ENCODE data around the gene AMTN. TPM values are rescaled to one million over a fixed set of nuclear protein-coding genes. Genes with fewer than 3 reads are reported as not detected.

AMTN gene, protein sequence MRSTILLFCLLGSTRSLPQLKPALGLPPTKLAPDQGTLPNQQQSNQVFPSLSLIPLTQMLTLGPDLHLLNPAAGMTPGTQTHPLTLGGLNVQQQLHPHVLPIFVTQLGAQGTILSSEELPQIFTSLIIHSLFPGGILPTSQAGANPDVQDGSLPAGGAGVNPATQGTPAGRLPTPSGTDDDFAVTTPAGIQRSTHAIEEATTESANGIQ
- 2.4 TPM for polyA plus RNA-seq (2012; ENCODE audit: insufficient read length, low read depth)

DNA sequence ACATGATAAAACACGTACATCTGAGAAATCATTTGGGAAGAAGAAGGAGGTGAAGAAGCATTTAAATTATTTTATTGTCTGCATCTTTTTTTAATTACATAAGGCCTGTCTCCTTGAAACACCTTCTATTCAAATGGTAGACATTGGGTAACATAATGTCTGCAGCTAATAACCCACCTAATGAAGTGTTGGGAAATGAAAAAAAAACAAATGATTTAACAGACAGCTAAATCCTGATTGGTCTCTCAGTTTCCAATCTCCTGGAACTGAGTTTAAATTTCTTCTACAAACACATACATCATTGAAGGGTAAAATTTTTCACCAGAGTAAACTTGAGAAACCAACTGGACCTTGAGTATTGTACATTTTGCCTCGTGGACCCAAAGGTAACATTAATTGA lies at the start of gene AMTN:
TSS of gene AMTN (plus strand) at position 301 of the 400 bp plus-strand sequence. CDS start 209 bp downstream, outside the sequence.
- TF ChIP-seq SIN3A (IDR thresholded peaks at IDR 0.05; ENCODE audit: borderline replicate concordance, insufficient read depth, low read length): no peak

DNA sequence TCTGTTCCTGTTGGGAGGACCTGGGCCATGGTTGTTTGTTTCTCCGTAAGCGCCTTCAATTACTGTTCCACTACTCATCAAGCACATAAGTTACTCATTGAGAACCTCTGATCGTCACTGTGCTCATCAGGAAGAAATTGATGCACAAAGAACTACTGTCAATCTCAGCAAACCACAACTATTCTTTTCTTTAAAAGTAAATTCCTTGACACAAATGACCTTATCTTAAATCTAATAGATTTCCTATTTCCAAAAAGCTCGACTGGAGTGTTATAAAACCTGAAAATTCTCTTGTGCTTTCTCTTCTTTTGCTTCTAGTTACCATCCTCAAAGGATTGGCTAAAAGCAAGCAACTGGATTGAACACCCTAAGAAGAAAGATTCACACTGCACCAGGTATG lies 46.5 kb upstream of the AMTN start, which contains the start of gene MUC7:
TSS of gene MUC7 (plus strand) at position 301 of the 400 bp plus-strand sequence. CDS start 1,825 bp downstream, outside the sequence.
- TF ChIP-seq, protein P1, sequence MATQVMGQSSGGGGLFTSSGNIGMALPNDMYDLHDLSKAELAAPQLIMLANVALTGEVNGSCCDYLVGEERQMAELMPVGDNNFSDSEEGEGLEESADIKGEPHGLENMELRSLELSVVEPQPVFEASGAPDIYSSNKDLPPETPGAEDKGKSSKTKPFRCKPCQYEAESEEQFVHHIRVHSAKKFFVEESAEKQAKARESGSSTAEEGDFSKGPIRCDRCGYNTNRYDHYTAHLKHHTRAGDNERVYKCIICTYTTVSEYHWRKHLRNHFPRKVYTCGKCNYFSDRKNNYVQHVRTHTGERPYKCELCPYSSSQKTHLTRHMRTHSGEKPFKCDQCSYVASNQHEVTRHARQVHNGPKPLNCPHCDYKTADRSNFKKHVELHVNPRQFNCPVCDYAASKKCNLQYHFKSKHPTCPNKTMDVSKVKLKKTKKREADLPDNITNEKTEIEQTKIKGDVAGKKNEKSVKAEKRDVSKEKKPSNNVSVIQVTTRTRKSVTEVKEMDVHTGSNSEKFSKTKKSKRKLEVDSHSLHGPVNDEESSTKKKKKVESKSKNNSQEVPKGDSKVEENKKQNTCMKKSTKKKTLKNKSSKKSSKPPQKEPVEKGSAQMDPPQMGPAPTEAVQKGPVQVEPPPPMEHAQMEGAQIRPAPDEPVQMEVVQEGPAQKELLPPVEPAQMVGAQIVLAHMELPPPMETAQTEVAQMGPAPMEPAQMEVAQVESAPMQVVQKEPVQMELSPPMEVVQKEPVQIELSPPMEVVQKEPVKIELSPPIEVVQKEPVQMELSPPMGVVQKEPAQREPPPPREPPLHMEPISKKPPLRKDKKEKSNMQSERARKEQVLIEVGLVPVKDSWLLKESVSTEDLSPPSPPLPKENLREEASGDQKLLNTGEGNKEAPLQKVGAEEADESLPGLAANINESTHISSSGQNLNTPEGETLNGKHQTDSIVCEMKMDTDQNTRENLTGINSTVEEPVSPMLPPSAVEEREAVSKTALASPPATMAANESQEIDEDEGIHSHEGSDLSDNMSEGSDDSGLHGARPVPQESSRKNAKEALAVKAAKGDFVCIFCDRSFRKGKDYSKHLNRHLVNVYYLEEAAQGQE (IDR thresholded peaks at IDR 0.05; ENCODE audit: insufficient read depth in 1 of 2, low read depth in 2 of 2, low read length in 2 of 2): no peak
- TF ChIP-seq POLR2AphosphoS5 (IDR thresholded peaks at IDR 0.05; ENCODE audit: low read depth, low read length) (no peak), SIN3A (IDR thresholded peaks at IDR 0.05; ENCODE audit: borderline replicate concordance, insufficient read depth, low read length) (no peak), FOXP2 (optimal IDR thresholded peaks at IDR 0.05; ENCODE audit: borderline replicate concordance, extremely low read depth, extremely low read length, insufficient read depth) (no peak), TAF1 (IDR thresholded peaks at IDR 0.05; ENCODE audit: borderline replicate concordance, insufficient read depth, low read length) (no peak)

DNA sequence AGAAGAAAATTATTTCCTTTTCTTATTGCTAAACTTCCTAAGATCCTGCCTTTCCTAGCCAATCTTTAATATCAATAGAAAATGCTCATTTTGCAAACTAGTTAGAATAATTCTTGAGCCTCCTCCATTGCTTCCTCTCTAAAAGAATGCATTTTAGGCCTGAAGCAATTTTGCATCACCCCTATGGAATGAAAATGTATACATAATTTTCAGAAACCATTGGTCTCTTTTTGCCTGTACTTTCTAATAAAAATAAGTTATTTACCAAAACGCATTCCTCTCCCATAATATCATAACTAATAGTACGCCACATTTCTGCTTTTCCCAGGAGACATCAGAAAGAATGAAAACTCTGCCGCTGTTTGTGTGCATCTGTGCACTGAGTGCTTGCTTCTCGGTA lies 44.7 kb upstream of the AMTN start:
- TF ChIP-seq TAF1 (IDR thresholded peaks at IDR 0.05; ENCODE audit: borderline replicate concordance, insufficient read depth, low read length) (no peak), FOXP2 (optimal IDR thresholded peaks at IDR 0.05; ENCODE audit: borderline replicate concordance, extremely low read depth, extremely low read length, insufficient read depth) (no peak)
- TF ChIP-seq, protein P1 (IDR thresholded peaks at IDR 0.05; ENCODE audit: insufficient read depth in 1 of 2, low read depth in 2 of 2, low read length in 2 of 2): no peak

DNA sequence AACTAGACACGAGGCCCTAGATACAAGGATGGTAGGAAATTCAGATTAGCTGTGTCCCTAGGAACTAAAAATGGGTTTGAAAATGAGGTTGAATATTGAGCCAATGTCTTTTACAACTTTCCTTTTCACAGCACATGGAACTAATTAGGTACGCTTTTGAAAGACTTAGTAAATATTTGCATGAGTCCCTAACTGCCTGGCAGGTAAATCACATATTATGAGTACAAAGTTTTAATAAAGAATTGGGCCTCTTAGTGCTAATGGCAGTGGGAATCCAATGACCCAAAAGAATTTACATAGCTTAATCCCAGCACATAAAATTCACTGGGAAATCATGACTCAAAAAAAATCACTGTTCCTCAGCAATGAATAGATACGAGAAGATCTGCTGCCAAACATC lies 29.6 kb upstream of the AMTN start:
- TF ChIP-seq, protein P1 (IDR thresholded peaks at IDR 0.05; ENCODE audit: insufficient read depth in 1 of 2, low read depth in 2 of 2, low read length in 2 of 2): no peak
- TF ChIP-seq SIN3A (IDR thresholded peaks at IDR 0.05; ENCODE audit: borderline replicate concordance, insufficient read depth, low read length) (no peak), TAF1 (IDR thresholded peaks at IDR 0.05; ENCODE audit: borderline replicate concordance, insufficient read depth, low read length) (no peak), POLR2AphosphoS5 (IDR thresholded peaks at IDR 0.05; ENCODE audit: low read depth, low read length) (no peak), FOXP2 (optimal IDR thresholded peaks at IDR 0.05; ENCODE audit: borderline replicate concordance, extremely low read depth, extremely low read length, insufficient read depth) (no peak)

DNA sequence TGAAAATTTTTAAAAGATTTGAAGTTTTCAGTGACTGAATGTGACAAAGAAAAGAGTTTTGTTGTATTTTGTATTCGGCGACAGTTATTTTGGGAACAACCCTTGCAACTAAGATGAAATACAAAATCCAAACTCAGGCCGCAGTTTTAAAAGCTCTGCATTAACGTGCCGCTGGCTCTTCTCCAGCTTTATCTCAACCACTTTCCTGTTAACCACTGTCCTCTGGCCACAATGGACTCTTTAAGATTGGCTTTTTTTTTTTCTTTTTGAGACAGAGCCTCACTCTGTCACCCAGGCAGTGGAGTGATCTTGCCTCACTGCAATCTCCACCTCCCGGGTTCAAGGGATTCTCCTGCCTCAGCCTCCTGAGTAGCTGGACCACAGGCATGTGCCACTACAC lies 22.1 kb upstream of the AMTN start:
- TF ChIP-seq TAF1 (IDR thresholded peaks at IDR 0.05; ENCODE audit: borderline replicate concordance, insufficient read depth, low read length) (no peak), POLR2AphosphoS5 (IDR thresholded peaks at IDR 0.05; ENCODE audit: low read depth, low read length) (no peak), SIN3A (IDR thresholded peaks at IDR 0.05; ENCODE audit: borderline replicate concordance, insufficient read depth, low read length) (no peak), FOXP2 (optimal IDR thresholded peaks at IDR 0.05; ENCODE audit: borderline replicate concordance, extremely low read depth, extremely low read length, insufficient read depth) (no peak)
- TF ChIP-seq, protein P1 (IDR thresholded peaks at IDR 0.05; ENCODE audit: insufficient read depth in 1 of 2, low read depth in 2 of 2, low read length in 2 of 2): no peak

Data from PFSK-1 (cell line).